HFFc6 (cell line): ENCODE data around the gene SPOCK1. TPM values are rescaled to one million over a fixed set of nuclear protein-coding genes. Genes with fewer than 3 reads are reported as not detected.

Experiments used
- DNase-seq: peaks from one replicate; pipeline ENCODE4 v3.0.0-alpha.2; 2018
- H3K27ac Mint-ChIP-seq: 2 replicates; pipeline ENCODE4 v1.8.0; 2020; ENCODE audit warnings: mild to moderate bottlenecking, mixed read lengths
- H3K27me3 Mint-ChIP-seq: 2 replicates; pipeline ENCODE4 v1.8.0; 2021; ENCODE audit warnings: mild to moderate bottlenecking, moderate library complexity, mixed read lengths; ENCODE audit not compliant: insufficient read depth
- H3K36me3 Mint-ChIP-seq: 2 replicates; pipeline ENCODE4 v1.8.0; 2021; ENCODE audit warnings: low read depth, mixed read lengths
- H3K4me1 Mint-ChIP-seq: 2 replicates; pipeline ENCODE4 v1.8.0; 2020; ENCODE audit warnings: low read depth, mixed read lengths
- H3K4me3 Mint-ChIP-seq: 2 replicates; pipeline ENCODE4 v1.8.0; 2020; ENCODE audit warnings: mild to moderate bottlenecking, moderate library complexity, mixed read lengths
- H3K9me3 Mint-ChIP-seq: 2 replicates; pipeline ENCODE4 v1.8.0; 2020; ENCODE audit warnings: mild to moderate bottlenecking, mixed read lengths
- CTCF ChIP-seq: fragments of 200-600 bp; sonication (generic); IDR thresholded peaks from 2 replicates; pipeline ENCODE4 v1.5.0; 2021; ENCODE audit warnings: antibody characterized with exemption, mild to moderate bottlenecking
- total RNA-seq, 6 experiments: library from RNA; stranded (reverse); fragmentation: NEBNext Ultra II Directional; extraction: Animal tissue kit (Norgen Biotek cat#: 25700); gene quantifications; 2 replicates in 1 of 6; 3 replicates in 5 of 6; pipeline ENCODE4 v1.2.3, GENCODE V29; 2021

Gene SPOCK1
- total RNA-seq, 6 experiments from 2014 or later = 111 to 170 (median 125) TPM

- peak; percentile 50 for DNase-seq
These were observed 377.1 kb downstream of the SPOCK1 start for GRCh38 chr5:137122075-137122474.

GRCh38 chr5:137119321-137119720, 379.8 kb downstream of the SPOCK1 start:
- TF ChIP-seq CTCF = no peak
- peaks cover 47% of the 10 kb centered on the region for H3K4me1 Mint-ChIP-seq
- H3K27ac Mint-ChIP-seq = peak overlapping the region; percentile 42

More at GRCh38 chr5:137122075-137122474, 377.1 kb downstream of the SPOCK1 start:
- Mint-ChIP-seq H3K4me1 (peaks cover 40% of the 10 kb centered on the region), H3K9me3 (no peaks in the 10 kb centered on the region), H3K36me3 (no peaks in the 10 kb centered on the region), H3K4me3 (no peak overlapping the region), H3K27me3 (no peaks in the 10 kb centered on the region; the same call in 1 of the 2 replicates), H3K27ac (no peak overlapping the region)
- no peak for TF ChIP-seq CTCF

GRCh38 chr5:137118629-137119028, 380.5 kb downstream of the SPOCK1 start:
- H3K9me3 Mint-ChIP-seq = no peaks in the 10 kb centered on the region
- H3K4me3 Mint-ChIP-seq = no peak overlapping the region
- no peak for DNase-seq
- no peak overlapping the region for H3K27ac Mint-ChIP-seq
- no peak for TF ChIP-seq CTCF
- no peaks in the 10 kb centered on the region for H3K27me3 Mint-ChIP-seq
- H3K4me1 Mint-ChIP-seq = peaks cover 54% of the 10 kb centered on the region
- H3K36me3 Mint-ChIP-seq = no peaks in the 10 kb centered on the region

More at GRCh38 chr5:137119321-137119720, 379.8 kb downstream of the SPOCK1 start:
- no peak for DNase-seq
- Mint-ChIP-seq H3K27me3 (no peaks in the 10 kb centered on the region), H3K4me3 (no peak overlapping the region), H3K9me3 (no peaks in the 10 kb centered on the region), H3K36me3 (no peaks in the 10 kb centered on the region)

- no peaks in the 10 kb centered on the region for H3K9me3 Mint-ChIP-seq
- DNase-seq = no peak
- no peak for TF ChIP-seq CTCF
- peak overlapping the region; percentile 77 for H3K27ac Mint-ChIP-seq
- H3K4me3 Mint-ChIP-seq = no peak overlapping the region
- no peaks in the 10 kb centered on the region for H3K27me3 Mint-ChIP-seq
- H3K4me1 Mint-ChIP-seq = peaks cover 39% of the 10 kb centered on the region
- H3K36me3 Mint-ChIP-seq = peaks cover 8% of the 10 kb centered on the region
These were observed 384.0 kb downstream of the SPOCK1 start for GRCh38 chr5:137115152-137115551.

GRCh38 chr5:137114529-137114928, 384.6 kb downstream of the SPOCK1 start:
- peak; percentile 47 for TF ChIP-seq CTCF
- H3K4me1 Mint-ChIP-seq = peaks cover 34% of the 10 kb centered on the region
- no peaks in the 10 kb centered on the region for H3K27me3 Mint-ChIP-seq
- H3K4me3 Mint-ChIP-seq = no peak overlapping the region
- peaks cover 8% of the 10 kb centered on the region for H3K36me3 Mint-ChIP-seq
- no peaks in the 10 kb centered on the region for H3K9me3 Mint-ChIP-seq
- peak overlapping the region; percentile 77 for H3K27ac Mint-ChIP-seq
- DNase-seq = peak; percentile 55

- peaks cover 8% of the 10 kb centered on the region for H3K36me3 Mint-ChIP-seq
- TF ChIP-seq CTCF = no peak
- no peaks in the 10 kb centered on the region for H3K27me3 Mint-ChIP-seq
- DNase-seq = no peak
- no peaks in the 10 kb centered on the region for H3K9me3 Mint-ChIP-seq
- no peak overlapping the region for H3K4me3 Mint-ChIP-seq
- H3K4me1 Mint-ChIP-seq = peaks cover 31% of the 10 kb centered on the region
- H3K27ac Mint-ChIP-seq = peak overlapping the region; percentile 77; the same call in 1 of the 2 replicates
These were observed 385.2 kb downstream of the SPOCK1 start for GRCh38 chr5:137113939-137114338.
